Activated T-cell treated with anti-CD3 and anti-CD28 coated beads, Interleukin-2, amount 50 U/mL, for 4 hours (primary cell): ENCODE results near the gene IFITM5. TPM values are rescaled to one million over a fixed set of nuclear protein-coding genes. Genes with fewer than 3 reads are reported as not detected.
A peak's percentile ranks its signal among the peaks of the same experiment; 100 is the strongest.
"Not testable (repeated sequence)": the region's sequence is repeated elsewhere in the genome, so short reads cannot be mapped to it uniquely, and the experiment has no call there.

Experiments
- ATAC-seq, 2 donors: fragments of 200-7000 bp; cut with Tn5 transposase; one replicate each; pipeline ENCODE4 v1.10.0; 2021
- DNase-seq: peaks from one replicate; pipeline ENCODE4 v3.0.0-alpha.2; 2020
- H3K27me3 Mint-ChIP-seq: one replicate; pipeline ENCODE4 v1.8.0; 2021; ENCODE audit warnings: low read depth, mixed read lengths
- H3K36me3 Mint-ChIP-seq: one replicate; pipeline ENCODE4 v1.8.0; 2022; ENCODE audit warnings: mixed read lengths; ENCODE audit not compliant: insufficient read depth
- H3K4me1 Mint-ChIP-seq: one replicate; pipeline ENCODE4 v1.8.0; 2021; ENCODE audit warnings: low read depth, mixed read lengths
- H3K4me3 Mint-ChIP-seq: one replicate; pipeline ENCODE4 v1.8.0; 2021; ENCODE audit warnings: mild to moderate bottlenecking, moderate library complexity, mixed read lengths
- H3K9me3 Mint-ChIP-seq: one replicate; pipeline ENCODE4 v1.8.0; 2021; ENCODE audit warnings: mixed read lengths
- total RNA-seq, 3 donors: library from RNA; stranded (reverse); gene quantifications; one replicate each; pipeline ENCODE4 v1.2.1, GENCODE V29; 2021

The IFITM5 gene
- total RNA-seq, 3 donors from 2014 or later: not detected

DNA sequence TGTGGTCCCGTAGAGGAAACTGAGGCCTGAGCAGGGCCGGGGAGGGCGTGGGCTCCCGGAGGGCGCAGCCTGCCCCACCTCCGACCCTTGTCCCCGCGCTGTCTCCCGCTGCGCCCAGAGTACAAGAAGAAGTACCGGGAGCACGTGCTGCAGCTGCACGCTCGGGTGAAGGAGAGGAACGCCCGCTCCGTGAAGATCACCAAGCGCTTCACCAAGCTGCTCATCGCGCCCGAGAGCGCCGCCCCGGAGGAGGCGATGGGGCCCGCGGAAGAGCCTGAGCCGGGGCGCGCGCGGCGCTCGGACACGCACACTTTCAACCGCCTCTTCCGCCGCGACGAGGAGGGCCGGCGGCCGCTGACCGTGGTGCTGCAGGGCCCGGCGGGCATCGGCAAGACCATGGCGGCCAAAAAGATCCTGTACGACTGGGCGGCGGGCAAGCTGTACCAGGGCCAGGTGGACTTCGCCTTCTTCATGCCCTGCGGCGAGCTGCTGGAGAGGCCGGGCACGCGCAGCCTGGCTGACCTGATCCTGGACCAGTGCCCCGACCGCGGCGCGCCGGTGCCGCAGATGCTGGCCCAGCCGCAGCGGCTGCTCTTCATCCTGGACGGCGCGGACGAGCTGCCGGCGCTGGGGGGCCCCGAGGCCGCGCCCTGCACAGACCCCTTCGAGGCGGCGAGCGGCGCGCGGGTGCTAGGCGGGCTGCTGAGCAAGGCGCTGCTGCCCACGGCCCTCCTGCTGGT is 19.2 kb downstream of the IFITM5 start:
- H3K27me3 Mint-ChIP-seq: peaks cover 21% of the 10 kb centered on the region
- ATAC-seq (peak; percentile 60 to 65), DNase-seq (no peak)
- H3K4me3 Mint-ChIP-seq: peak overlapping the region; percentile 68
- peaks cover 45% of the 10 kb centered on the region for H3K4me1 Mint-ChIP-seq
- H3K36me3 Mint-ChIP-seq: no peaks in the 10 kb centered on the region
- H3K9me3 Mint-ChIP-seq: peaks cover 12% of the 10 kb centered on the region

DNA sequence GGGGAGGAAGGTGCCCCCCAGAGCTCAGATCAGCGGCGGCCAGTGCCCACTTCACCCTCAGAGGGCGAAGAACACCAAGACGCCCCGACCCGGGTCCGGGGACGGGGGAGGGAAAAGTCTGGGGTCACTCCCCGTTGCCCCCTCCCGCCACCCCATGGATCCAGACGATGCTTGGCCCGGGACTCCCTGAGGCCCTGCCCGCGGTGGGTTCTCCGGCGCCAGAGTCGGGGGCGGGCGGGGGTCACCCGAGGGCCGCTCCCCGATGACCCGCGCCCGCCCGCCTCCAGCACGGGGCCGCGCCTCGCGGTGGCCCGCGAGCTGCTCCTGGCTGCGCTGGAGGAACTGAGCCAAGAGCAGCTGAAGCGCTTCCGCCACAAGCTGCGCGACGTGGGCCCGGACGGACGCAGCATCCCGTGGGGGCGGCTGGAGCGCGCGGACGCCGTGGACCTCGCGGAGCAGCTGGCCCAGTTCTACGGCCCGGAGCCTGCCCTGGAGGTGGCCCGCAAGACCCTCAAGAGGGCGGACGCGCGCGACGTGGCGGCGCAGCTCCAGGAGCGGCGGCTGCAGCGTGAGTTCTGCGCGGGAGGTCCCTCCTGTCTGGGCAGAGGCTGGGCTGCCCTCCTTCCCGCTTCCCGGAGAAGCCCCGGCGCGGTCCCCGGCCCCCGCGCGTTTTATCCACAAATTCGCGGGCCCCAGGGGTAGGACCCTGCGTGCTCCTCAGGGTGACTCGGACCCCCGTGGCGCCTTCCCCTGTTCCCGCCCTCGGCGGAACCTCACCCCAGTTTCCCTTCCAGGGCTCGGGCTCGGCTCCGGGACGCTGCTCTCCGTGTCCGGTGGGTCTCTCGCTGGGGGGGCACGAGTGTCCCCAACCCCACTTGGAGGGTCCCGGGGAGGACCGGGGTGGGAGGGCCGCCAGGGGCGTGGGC is 20.0 kb downstream of the IFITM5 start:
- Mint-ChIP-seq H3K36me3 (no peaks in the 10 kb centered on the region), H3K9me3 (peaks cover 12% of the 10 kb centered on the region), H3K4me3 (peak overlapping the region; percentile 68), H3K4me1 (peaks cover 45% of the 10 kb centered on the region), H3K27me3 (peaks cover 21% of the 10 kb centered on the region)
- ATAC-seq (peak in 1 of 2 donors; percentile 8), DNase-seq (no peak)

DNA sequence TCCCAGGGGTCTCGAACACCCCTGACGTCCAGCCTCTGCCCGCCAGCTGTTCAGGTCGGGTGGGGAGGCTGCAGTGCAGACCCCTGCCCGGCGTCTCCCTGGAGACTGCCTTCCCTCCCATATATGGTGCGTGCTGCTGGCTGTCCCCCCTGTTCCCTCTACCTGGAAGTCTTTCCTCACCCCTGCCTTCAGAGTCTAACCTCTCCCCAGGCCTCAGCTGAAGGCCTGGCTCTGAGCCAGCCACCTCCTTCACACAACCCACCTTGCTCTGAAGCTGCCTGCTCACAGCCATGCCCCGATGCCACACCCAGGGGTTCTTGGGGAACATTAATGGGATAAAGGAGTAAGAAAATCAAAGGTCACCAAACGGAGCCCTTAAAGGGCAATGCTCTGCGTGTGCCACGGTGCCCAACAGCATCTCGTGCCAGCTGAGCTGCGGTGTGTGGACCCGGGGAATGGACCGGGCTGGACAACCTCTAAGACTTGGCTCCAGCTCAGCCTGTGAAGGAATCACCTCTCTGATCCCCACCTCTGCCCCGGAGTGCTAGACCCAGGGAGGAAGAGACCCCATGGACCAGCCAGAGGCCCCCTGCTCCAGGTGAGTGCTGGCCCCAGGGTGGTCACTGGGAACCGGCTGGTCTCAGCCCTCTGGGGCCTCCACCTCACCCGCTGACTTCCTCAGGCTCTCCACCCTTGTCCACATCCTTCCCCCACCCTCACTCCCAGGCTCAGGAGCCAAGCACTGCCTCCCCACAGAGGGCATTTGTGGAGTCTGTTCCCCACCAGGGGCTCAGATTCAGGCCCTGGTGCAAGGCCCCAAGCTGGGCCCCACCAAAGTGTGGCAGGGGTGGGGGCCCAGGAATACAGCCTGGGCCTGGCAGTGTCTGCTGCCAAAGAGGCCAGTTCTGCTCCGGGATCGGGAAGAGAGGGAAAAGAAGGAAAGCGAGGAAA is 21.1 kb downstream of the IFITM5 start, which contains the start of gene NLRP6:
Gene NLRP6, plus strand, starts transcription at position 407 of the 951 bp plus-strand sequence. Its CDS starts 163 bp downstream, at position 570.
- Mint-ChIP-seq H3K27me3 (peaks cover 21% of the 10 kb centered on the region), H3K9me3 (peaks cover 12% of the 10 kb centered on the region), H3K36me3 (no peaks in the 10 kb centered on the region), H3K4me3 (peak within 1 kb of the TSS; percentile 68), H3K4me1 (peaks cover 40% of the 10 kb centered on the region)
- ATAC-seq (no peak), DNase-seq (no peak)

DNA sequence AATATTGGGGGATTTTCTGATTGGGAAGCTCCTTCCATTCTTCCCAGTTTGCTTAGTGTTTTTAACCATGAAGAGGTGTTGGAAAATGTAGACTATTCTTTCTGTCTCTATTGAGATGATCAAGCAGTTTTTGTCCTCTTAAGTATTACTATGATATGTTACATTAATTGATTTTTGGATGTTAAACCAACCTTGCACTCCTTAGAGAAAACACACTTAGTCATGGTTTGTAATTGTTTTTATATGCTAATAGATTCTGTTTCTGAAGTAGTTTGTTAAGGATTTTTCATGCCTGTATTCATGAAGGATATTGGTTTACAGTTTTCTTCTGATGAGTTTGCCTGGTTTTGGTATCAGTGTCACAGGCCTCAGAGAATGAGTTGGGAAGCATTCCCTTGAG is 23.1 kb downstream of the IFITM5 start:
- H3K27me3 Mint-ChIP-seq: peaks cover 8% of the 10 kb centered on the region
- DNase-seq: no peak
- no peak overlapping the region for H3K4me3 Mint-ChIP-seq
- no peak for ATAC-seq
- H3K9me3 Mint-ChIP-seq: peaks cover 12% of the 10 kb centered on the region
- H3K36me3 Mint-ChIP-seq: no peaks in the 10 kb centered on the region
- peaks cover 22% of the 10 kb centered on the region for H3K4me1 Mint-ChIP-seq

DNA sequence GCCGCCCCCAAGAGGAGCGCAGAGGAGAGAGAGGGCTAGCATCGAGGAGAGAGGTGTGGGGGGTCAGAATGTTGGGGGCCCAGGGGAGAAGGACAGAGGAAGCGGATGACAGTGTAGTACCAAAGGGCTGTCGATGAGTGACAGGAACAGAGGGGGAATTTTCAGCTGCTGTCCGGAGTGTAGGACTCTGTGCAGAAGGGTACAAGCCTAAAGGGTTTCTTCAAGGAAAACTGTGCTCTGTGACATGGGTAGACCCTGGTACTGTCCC is 26.5 kb downstream of the IFITM5 start:
- no peak for ATAC-seq

DNA sequence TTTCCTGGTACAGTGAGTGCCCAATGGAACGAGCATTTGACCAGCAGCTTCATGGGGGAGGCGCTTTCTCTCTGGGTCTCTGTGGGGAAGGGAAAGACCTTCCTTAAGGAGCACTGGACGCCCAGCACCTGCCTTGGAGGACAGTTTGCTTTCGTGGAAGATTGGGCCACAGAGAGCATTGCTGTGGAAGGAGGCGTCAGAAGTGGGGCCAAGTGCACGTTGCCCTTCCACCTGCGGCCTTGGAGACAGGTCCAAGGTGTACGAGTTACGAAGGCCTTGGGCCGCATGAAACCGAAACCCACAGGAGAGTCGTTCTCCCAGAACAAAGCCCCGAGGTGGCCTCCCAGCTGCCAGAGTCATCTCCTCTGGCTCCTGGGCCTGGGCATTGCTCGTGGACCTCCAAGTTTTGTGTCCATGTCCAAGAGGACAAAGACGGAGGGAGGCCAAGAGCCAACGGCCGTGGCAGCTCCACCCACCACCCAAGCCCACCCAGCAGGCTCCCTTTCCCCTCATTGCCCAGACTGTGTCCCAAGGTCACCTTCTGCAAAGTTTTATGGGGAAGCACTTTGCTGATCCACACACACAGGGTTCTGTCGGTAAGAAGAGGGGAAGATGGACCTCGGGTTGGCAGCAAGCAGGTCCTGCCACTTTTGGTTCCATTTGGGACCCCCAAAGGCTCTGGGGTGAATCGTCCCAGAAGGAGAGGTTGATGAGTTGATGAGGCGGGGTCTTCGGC is 27.0 kb downstream of the IFITM5 start:
- Mint-ChIP-seq H3K9me3 (peaks cover 10% of the 10 kb centered on the region), H3K4me3 (no peak overlapping the region), H3K27me3 (no peaks in the 10 kb centered on the region), H3K4me1 (peaks cover 32% of the 10 kb centered on the region), H3K36me3 (no peaks in the 10 kb centered on the region)
- ATAC-seq (no peak), DNase-seq (no peak)

More for the DNA sequence above, 26.5 kb downstream of the IFITM5 start:
- H3K4me1 Mint-ChIP-seq: peaks cover 32% of the 10 kb centered on the region
- no peaks in the 10 kb centered on the region for H3K36me3 Mint-ChIP-seq
- no peak overlapping the region for H3K4me3 Mint-ChIP-seq
- peaks cover 12% of the 10 kb centered on the region for H3K9me3 Mint-ChIP-seq
- H3K27me3 Mint-ChIP-seq: no peaks in the 10 kb centered on the region
- no peak for DNase-seq

DNA sequence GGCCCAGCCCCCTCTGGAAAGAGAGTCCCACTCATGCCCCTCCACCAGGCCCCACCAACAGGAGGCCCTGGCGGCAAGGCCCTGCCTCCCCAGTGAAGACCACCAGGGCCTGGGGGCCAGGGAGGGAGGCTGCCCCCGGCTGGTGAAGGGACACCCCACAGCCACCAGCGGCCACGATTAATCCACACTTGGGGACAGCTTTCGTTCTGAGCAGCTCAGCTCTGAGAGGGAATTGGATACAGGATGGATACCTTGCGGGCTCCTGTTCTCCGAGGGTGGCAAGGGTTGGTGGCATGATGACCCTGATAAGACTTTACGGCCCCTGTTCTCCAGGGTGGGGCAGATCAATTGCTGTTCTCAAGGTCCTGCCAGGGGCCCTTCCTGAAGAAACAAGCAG is 28.0 kb downstream of the IFITM5 start:
- Mint-ChIP-seq H3K9me3 (peaks cover 4% of the 10 kb centered on the region), H3K27me3 (no peaks in the 10 kb centered on the region), H3K36me3 (no peaks in the 10 kb centered on the region), H3K4me3 (no peak overlapping the region), H3K4me1 (peaks cover 38% of the 10 kb centered on the region)
- DNase-seq (no peak), ATAC-seq (no peak)

DNA sequence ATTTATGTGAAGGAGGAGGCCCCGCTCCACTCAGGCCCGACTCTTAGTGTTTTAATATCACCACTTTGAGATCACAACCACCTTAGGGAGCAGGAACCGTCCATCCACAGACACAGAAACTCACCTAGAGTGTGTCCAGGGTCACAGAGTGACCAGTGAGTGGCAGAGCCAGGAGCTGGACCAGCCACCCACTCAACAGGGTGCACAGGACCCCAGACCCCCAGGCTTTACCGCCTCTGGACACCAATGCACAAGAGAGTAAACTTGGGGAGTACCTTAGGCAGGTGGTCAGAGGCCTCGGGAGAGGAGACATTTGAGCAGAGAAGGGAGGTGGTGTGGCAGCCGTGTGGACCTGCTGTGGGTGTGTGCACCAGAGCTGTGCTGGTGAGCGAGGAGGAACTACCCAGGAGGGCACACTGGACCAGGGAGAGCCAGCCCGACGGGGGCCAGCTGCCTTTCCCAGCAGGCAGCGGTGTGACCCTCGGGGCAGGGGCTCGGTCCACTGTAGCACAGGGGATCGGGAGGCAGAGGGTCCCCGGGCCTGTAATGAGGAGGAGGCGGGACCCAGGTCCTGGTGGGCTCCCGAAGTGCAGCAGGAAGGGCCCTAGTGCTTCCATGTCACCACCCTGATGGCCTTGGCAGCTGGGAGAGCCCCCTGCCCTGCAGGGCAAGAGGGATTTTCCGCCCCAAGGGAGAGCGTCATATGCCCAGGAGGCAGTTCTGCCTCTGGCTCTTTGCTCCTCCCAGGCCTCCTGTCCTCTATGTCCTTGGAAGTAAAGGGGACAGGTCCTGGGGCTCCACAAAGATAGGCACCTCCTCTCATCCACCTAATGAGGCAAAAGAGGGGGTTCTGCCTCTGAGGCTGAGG is 28.6 kb downstream of the IFITM5 start:
- DNase-seq (no peak), ATAC-seq (no peak)
- H3K9me3 Mint-ChIP-seq: no peaks in the 10 kb centered on the region
- peaks cover 38% of the 10 kb centered on the region for H3K4me1 Mint-ChIP-seq
- H3K36me3 Mint-ChIP-seq: no peaks in the 10 kb centered on the region
- no peaks in the 10 kb centered on the region for H3K27me3 Mint-ChIP-seq
- no peak overlapping the region for H3K4me3 Mint-ChIP-seq

DNA sequence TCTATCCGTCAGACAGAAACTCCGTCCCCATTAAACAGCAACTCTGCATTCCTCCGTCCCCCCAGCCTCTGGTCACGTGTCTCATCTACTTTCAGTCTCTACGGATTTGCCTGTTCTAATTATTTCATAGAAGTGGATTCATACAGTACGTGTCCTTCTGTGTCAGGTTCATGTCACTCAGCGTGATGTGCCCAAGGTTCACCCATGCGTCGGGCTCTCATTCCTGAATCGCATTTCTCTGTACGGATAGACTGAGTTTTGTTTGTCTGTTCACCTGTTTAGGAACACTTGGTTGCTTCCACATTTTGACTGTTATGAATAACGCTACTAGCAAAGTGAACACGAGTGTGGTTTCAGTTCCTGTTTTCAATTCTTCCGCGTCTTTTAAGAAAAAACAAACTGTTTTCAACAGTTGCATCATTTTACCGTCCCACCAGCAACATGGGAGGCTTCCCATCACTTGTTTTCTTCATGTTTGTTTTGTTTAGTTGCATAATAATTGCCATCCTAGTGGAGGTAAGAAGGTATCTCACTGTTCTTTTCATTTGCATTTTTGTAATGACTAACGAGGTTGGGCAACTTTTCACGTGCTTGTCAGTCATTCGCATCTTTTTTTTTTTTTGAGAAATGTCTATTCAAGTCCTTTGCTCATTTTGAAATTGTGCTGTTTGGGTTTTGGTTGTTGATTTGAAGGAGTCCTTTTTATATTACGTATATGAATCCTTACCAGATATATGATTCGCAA is 30.0 kb downstream of the IFITM5 start:
- DNase-seq: no peak
- H3K9me3 Mint-ChIP-seq: no peaks in the 10 kb centered on the region
- no peaks in the 10 kb centered on the region for H3K27me3 Mint-ChIP-seq
- no peaks in the 10 kb centered on the region for H3K36me3 Mint-ChIP-seq
- peak; percentile 76 to 83 for ATAC-seq
- H3K4me3 Mint-ChIP-seq: peak overlapping the region; percentile 84
- H3K4me1 Mint-ChIP-seq: peaks cover 39% of the 10 kb centered on the region

DNA sequence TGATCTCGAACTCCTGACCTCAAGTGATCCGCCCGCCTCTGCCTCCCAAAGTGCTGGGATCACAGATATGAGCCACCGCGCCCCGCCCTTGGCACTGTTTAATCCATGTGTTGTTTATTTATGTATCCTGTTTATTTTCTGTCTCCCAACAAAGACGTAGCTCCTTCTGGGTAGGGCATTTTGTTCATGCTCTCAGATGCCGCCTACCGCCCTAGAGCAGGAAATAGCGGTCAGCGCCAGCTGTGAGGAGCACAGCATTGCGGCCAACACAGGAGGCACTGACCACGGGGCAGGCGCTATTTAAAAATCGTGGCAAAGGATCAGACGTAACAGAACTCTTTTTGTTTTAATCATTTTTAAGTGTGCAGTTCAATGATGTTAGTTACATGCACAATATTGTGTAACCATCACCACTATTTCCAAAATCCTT is 30.6 kb downstream of the IFITM5 start:
- DNase-seq, H3K27me3 Mint-ChIP-seq, H3K9me3 Mint-ChIP-seq, H3K36me3 Mint-ChIP-seq: not testable (repeated sequence)
- H3K4me3 Mint-ChIP-seq: peak overlapping the region; percentile 84
- ATAC-seq: peak in 1 of 2 donors; percentile 5
- H3K4me1 Mint-ChIP-seq: peaks cover 39% of the 10 kb centered on the region

DNA sequence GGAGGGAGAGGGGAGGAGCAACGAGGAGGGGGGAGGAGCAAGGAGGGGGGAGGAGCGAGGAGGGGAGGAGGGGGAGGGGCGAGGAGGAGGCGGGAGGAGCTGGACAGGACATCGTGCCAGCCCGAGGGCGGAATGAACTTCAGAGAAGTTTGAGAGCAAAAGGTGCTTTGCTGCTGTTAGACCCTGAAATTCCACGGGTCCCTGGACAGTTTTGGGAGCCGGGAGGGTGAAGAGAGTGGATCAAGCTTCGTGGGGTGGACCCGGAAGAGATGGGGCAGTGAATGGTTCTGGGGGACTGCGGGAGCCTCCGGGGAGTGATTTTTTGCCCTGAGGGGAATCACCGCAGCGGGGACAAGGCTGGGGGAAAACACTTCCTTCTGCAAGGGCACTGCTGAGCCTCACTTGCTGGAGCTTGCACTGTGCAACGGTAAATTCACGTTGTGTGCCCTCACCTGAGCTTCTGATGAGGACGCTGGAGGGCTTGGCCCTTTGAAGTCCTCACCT is 31.8 kb downstream of the IFITM5 start:
- no peaks in the 10 kb centered on the region for H3K9me3 Mint-ChIP-seq
- no peaks in the 10 kb centered on the region for H3K36me3 Mint-ChIP-seq
- ATAC-seq (peak; percentile 5 to 34), DNase-seq (no peak)
- H3K4me3 Mint-ChIP-seq: peak overlapping the region; percentile 84
- H3K4me1 Mint-ChIP-seq: peaks cover 39% of the 10 kb centered on the region
- H3K27me3 Mint-ChIP-seq: no peaks in the 10 kb centered on the region
